K562 (cell line): ENCODE data around the gene KAZALD1. TPM values are rescaled to one million over a fixed set of nuclear protein-coding genes. Genes with fewer than 3 reads are reported as not detected.

Experiments
- ATAC-seq: fragments of 200-7000 bp; cut with Tn5 transposase; 3 replicates; pipeline ENCODE4 v1.9.1; 2020; ENCODE audit warnings: moderate library complexity
- BruUV-seq: library from RNA; stranded (reverse); fragments of 400-500 nt; replicated peaks from 2 replicates; lab custom pipeline; 2021; lab: Mats Ljungman, UMichigan
- CTCF ChIA-PET: fragments of 300-600 bp; formaldehyde crosslinking; extraction: SDS; loops from one replicate; lab custom pipeline; 2021; ENCODE audit warnings: low intra/inter-chr PET ratio; lab: Yijun Ruan, JAX
- POLR2A ChIA-PET: fragments of 300-600, 350-650 bp; sonication (Branson Sonifier 250); formaldehyde crosslinking; extraction: SDS; loops from one replicate; lab custom pipeline; 2021; ENCODE audit warnings: antibody characterized with exemption, inconsistent platforms; lab: Yijun Ruan, JAX
- DNase-seq, 4 experiments: peaks; one replicate each; pipeline versions ENCODE4 v3.0.0 to v3.0.0-alpha.2; 2011 to 2018; ENCODE audit warnings: low spot score in 3 of 4, mixed read lengths in 3 of 4; ENCODE audit errors: extremely low read depth in 1 of 4
- FAIRE-seq: peaks from 2 replicates; lab custom pipeline; 2011; peaks lifted over from hg19 to GRCh38; lab: Jason Lieb, UNC
- H2AFZ ChIP-seq: 2 replicates; pipeline ENCODE4 v1.6.0; 2011; ENCODE audit warnings: low read depth, low read length, control low read depth, inconsistent platforms
- H3K27ac ChIP-seq: fragments of 200-600 bp; 3 replicates; pipeline ENCODE4 v1.8.0; 2011; ENCODE audit warnings: low read depth, mild to moderate bottlenecking, control low read depth, inconsistent platforms, low read length, moderate library complexity, mixed read lengths; ENCODE audit errors: extremely low read depth
- H3K27me3 ChIP-seq, 2 experiments: fragments of 300-600 bp in 1 of 2; 2 replicates in 1 of 2; 3 replicates in 1 of 2; pipeline versions ENCODE4 v1.6.0 to v1.8.0; 2011; ENCODE audit warnings: inconsistent platforms in 2 of 2, low read length in 2 of 2, mild to moderate bottlenecking in 1 of 2, mixed read lengths in 1 of 2, moderate library complexity in 1 of 2; ENCODE audit not compliant: control insufficient read depth in 2 of 2, insufficient read depth in 2 of 2
- H3K36me3 ChIP-seq: fragments of 300-600 bp; 3 replicates; pipeline ENCODE4 v1.8.0; 2011; ENCODE audit warnings: mild to moderate bottlenecking, low read length, inconsistent platforms; ENCODE audit not compliant: control insufficient read depth, insufficient read depth
- H3K4me1 ChIP-seq, 2 experiments: fragments of 200-600 bp in 1 of 2; replicated peaks in 1 of 2; 2 replicates in 1 of 2; 3 replicates in 1 of 2; pipeline versions ENCODE4 v1.5.1 to v1.8.0; 2011; ENCODE audit warnings: inconsistent platforms in 2 of 2, low read length in 2 of 2, mild to moderate bottlenecking in 1 of 2, mixed read lengths in 1 of 2, moderate library complexity in 1 of 2; ENCODE audit not compliant: control insufficient read depth in 2 of 2, insufficient read depth in 2 of 2
- H3K4me2 ChIP-seq: 2 replicates; pipeline ENCODE4 v1.6.1; 2011; ENCODE audit warnings: low read length, control low read depth, inconsistent platforms, mixed read lengths; ENCODE audit not compliant: insufficient read depth
- H3K4me3 ChIP-seq: fragments of 200-600 bp; sonication (generic), shearing (Covaris generic); 2 replicates; pipeline ENCODE4 v1.5.1; 2016; ENCODE audit warnings: control low read depth, inconsistent platforms
- H3K79me2 ChIP-seq: fragments of 200-600 bp; 3 replicates; pipeline ENCODE4 v1.8.0; 2011; ENCODE audit warnings: low read length, inconsistent platforms; ENCODE audit not compliant: control insufficient read depth, insufficient read depth
- H3K9ac ChIP-seq, 2 experiments: 2 replicates each; pipeline versions ENCODE4 v1.6.0 to v1.6.1; 2011; ENCODE audit warnings: low read depth in 2 of 2, low read length in 2 of 2, control low read depth in 1 of 2, inconsistent platforms in 1 of 2, mild to moderate bottlenecking in 1 of 2, mixed read lengths in 1 of 2; ENCODE audit not compliant: insufficient read depth in 1 of 2
- H3K9me1 ChIP-seq: one replicate; pipeline ENCODE4 v1.6.0; 2011; ENCODE audit warnings: inconsistent platforms, mild to moderate bottlenecking, low read length, moderate library complexity; ENCODE audit not compliant: control insufficient read depth, insufficient read depth
- H3K9me3 ChIP-seq: replicated peaks from 2 replicates; pipeline ENCODE4 v1.5.1; 2011; ENCODE audit warnings: low read depth, low read length, inconsistent platforms; ENCODE audit not compliant: control insufficient read depth, insufficient read depth
- H4K20me1 ChIP-seq: replicated peaks from 2 replicates; pipeline ENCODE4 v1.6.1; 2011; ENCODE audit warnings: low read length, inconsistent platforms, mixed read lengths; ENCODE audit not compliant: control insufficient read depth, insufficient read depth
- CBX1 ChIP-seq: sonication (generic); IDR thresholded peaks from 2 replicates; pipeline ENCODE4 v1.6.1; 2016; ENCODE audit warnings: antibody characterized with exemption, low read depth, mild to moderate bottlenecking
- ID3 ChIP-seq, 2 experiments: fragments of 250-450 bp in 1 of 2; fragments of 450-650 bp in 1 of 2; sonication (Bioruptor Pico) in 1 of 2; IDR thresholded peaks; 2 replicates each; pipeline versions ENCODE4 v1.6.1 to v1.8.0; 2016 to 2021; ENCODE audit warnings: mild to moderate bottlenecking in 2 of 2, moderate library complexity in 2 of 2, missing compliant biosample characterization in 1 of 2, missing genetic modification characterization in 1 of 2
- ZBTB7A ChIP-seq: IDR thresholded peaks from 2 replicates; pipeline ENCODE4 v1.6.1; 2011; ENCODE audit warnings: low read depth, mild to moderate bottlenecking, low read length, moderate library complexity, borderline replicate concordance; ENCODE audit not compliant: control insufficient read depth
- ZC3H11A ChIP-seq: IDR thresholded peaks from 2 replicates; pipeline ENCODE4 v1.6.1; 2012; ENCODE audit warnings: low read depth, low read length, improper control_type of control experiment
- ZNF609 ChIP-seq: sonication (generic); formaldehyde crosslinking; IDR thresholded peaks from 2 replicates; pipeline ENCODE4 v1.8.1; 2023; ENCODE audit warnings: missing genetic modification reagents, mild to moderate bottlenecking, borderline replicate concordance
- ZNF764 ChIP-seq: fragments of 250-450 bp; sonication (Bioruptor Pico); IDR thresholded peaks from 2 replicates; pipeline ENCODE4 v1.4.0; 2020; ENCODE audit warnings: low read depth, mild to moderate bottlenecking, moderate library complexity
- WGBS: fragments of 100-300 bp; shearing (Covaris generic); methylation state at CpG from one replicate; pipeline ENCODE4 v1.1.6; 2016; ENCODE audit warnings: low coverage, mixed read lengths; ENCODE audit not compliant: insufficient coverage; ENCODE audit errors: missing lambda C conversion rate; 5-methylcytosine and 5-hydroxymethylcytosine counted together
- in situ Hi-C: fragments of 300-500 bp; cut with MboI; formaldehyde crosslinking; loops from 4 replicates; pipeline ENCODE4 v1.15.0; 2018; ENCODE audit warnings: inconsistent platforms, mixed read lengths
- intact Hi-C: fragments of 100-400 bp; cut with micrococcal nuclease; formaldehyde crosslinking; loops from 2 replicates; pipeline ENCODE4 v1.14.2; 2022
- polyA plus RNA-seq, 8 experiments: library from polyadenylated mRNA; depleted of rRNA in 4 of 8; stranded (reverse) in 5 of 8; unstranded in 3 of 8; fragments of >200 nt; fragmentation: Nextera tagmentation in 2 of 8; fragmentation: Illumina TruSeq in 1 of 8; extraction: Ambion mirVana in 2 of 8; extraction: Trizol in 1 of 8; gene quantifications; 2 replicates each; pipeline versions ENCODE4 v1.2.1 to v1.2.3, GENCODE V29; 2011 to 2014; ENCODE audit warnings: inconsistent platforms in 1 of 8, missing spikeins in 1 of 8
- total RNA-seq, 7 experiments: library from RNA; depleted of rRNA in 6 of 7; stranded (reverse); fragments of >200 nt in 6 of 7; fragmentation: Illumina TruSeq in 2 of 7; extraction: Trizol in 2 of 7; gene quantifications; 2 replicates each; pipeline versions ENCODE4 v1.2.1 to v1.2.3, GENCODE V29; 2011 to 2021; ENCODE audit warnings: low replicate concordance in 1 of 7

KAZALD1 gene
- total and polyA plus RNA-seq, 9 of the 15 experiments (the other 6 are each of a cell fraction or from before 2014, with no cell fraction given): 0.15 to 10.0 (median 4.9) TPM

GRCh38 chr10:101027106-101027720, 34.6 kb upstream of the KAZALD1 start:
- no peaks in the 10 kb centered on the region for H3K79me2 ChIP-seq
- ChIA-PET POLR2A (interaction anchor here (0.6 to 1.2 kb wide), 3 partner anchors 11 to 16 kb away, joined by 3 to 4 read pairs (median 4); no protein-coding TSS in a partner anchor), CTCF (no interaction called here)
- in situ Hi-C loops: no loop called here
- no TSS peak for BruUV-seq
- peaks cover 2 to 4% of the 10 kb centered on the region in 2 experiments; a peak in 4 of 5 replicates for H3K27me3 ChIP-seq
- no peak for DNase-seq
- no peak for ATAC-seq
- H3K9me3 ChIP-seq: no peaks in the 10 kb centered on the region
- no peaks in the 10 kb centered on the region for H3K9me1 ChIP-seq
- no peak for FAIRE-seq
- H3K4me3 ChIP-seq: no peak overlapping the region
- WGBS: 15% methylated on average over 6 of the region's 10 CpGs
- intact Hi-C loops: no loop called here
- no peak overlapping the region for H3K9ac ChIP-seq
- H3K4me2 ChIP-seq: no peak overlapping the region
- H3K27ac ChIP-seq: no peak overlapping the region
- no peak for TF ChIP-seq ZBTB7A
- TF ChIP-seq ZC3H11A: no peak
- no peak for TF ChIP-seq CBX1
- TF ChIP-seq ZNF764 (CRISPR knock-in tag): no peak
- no peak for TF ChIP-seq ZNF609
- TF ChIP-seq ID3 (CRISPR knock-in tag; IDR thresholded peaks at IDR 0.05): no peak
- TF ChIP-seq ID3 (tag; IDR thresholded peaks at IDR 0.05): no peak
- no peaks in the 10 kb centered on the region for H4K20me1 ChIP-seq
- no peaks in the 10 kb centered on the region for H3K36me3 ChIP-seq
- H2AFZ ChIP-seq: no peak overlapping the region
- H3K4me1 ChIP-seq: peaks cover 0 to 28% of the 10 kb centered on the region in 2 experiments; a peak in 4 of 5 replicates
